Prostate gland (tissue), 2 donors: ENCODE results near the gene THBS2.

ENCODE experiments used
- POLR2A ChIP-seq: fragments of 450-650 bp; IDR thresholded peaks from one replicate; pipeline ENCODE4 v1.6.1; 2016; ENCODE audit warnings: antibody characterized with exemption, mild to moderate bottlenecking
- POLR2AphosphoS5 ChIP-seq: sonication (generic); formaldehyde crosslinking; IDR thresholded peaks from one replicate; pipeline ENCODE4 v1.6.1; 2017; ENCODE audit warnings: antibody characterized with exemption
- TF ChIP-seq, protein P1 (sequence below), 4 experiments: fragments of 200-600 bp in 2 of 4; fragments of 450-650 bp in 2 of 4; sonication (generic) in 2 of 4; IDR thresholded peaks; 1 replicate in 3 of 4; 2 replicates in 1 of 4; pipeline ENCODE4 v1.5.1; 2016 to 2019; ENCODE audit warnings: antibody characterized with exemption in 4 of 4, mild to moderate bottlenecking in 2 of 4, moderate library complexity in 2 of 4

GRCh38 chr6:169288591-169288990, 34.9 kb upstream of the THBS2 start:
- TF ChIP-seq POLR2A (no peak), POLR2AphosphoS5 (no peak)
- TF ChIP-seq, protein P1, sequence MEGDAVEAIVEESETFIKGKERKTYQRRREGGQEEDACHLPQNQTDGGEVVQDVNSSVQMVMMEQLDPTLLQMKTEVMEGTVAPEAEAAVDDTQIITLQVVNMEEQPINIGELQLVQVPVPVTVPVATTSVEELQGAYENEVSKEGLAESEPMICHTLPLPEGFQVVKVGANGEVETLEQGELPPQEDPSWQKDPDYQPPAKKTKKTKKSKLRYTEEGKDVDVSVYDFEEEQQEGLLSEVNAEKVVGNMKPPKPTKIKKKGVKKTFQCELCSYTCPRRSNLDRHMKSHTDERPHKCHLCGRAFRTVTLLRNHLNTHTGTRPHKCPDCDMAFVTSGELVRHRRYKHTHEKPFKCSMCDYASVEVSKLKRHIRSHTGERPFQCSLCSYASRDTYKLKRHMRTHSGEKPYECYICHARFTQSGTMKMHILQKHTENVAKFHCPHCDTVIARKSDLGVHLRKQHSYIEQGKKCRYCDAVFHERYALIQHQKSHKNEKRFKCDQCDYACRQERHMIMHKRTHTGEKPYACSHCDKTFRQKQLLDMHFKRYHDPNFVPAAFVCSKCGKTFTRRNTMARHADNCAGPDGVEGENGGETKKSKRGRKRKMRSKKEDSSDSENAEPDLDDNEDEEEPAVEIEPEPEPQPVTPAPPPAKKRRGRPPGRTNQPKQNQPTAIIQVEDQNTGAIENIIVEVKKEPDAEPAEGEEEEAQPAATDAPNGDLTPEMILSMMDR (IDR thresholded peaks at IDR 0.05) = no peak
